Stimulated activated naive CD4-positive, alpha-beta T cell treated with Interleukin-2 at 50 U/mL for 16 hours (primary cell): ENCODE data around the gene FOXB2.

Experiments
- DNase-seq: peaks from one replicate; lab custom pipeline; 2025; lab: John Stamatoyannopoulos, UW

The FOXB2 gene

GRCh38 chr9:77066388-77066787 lies 46.9 kb downstream of the FOXB2 start:
- no peak for DNase-seq
